ENCODE data around the gene KIAA0232. TPM values are rescaled to one million over a fixed set of nuclear protein-coding genes. Genes with fewer than 3 reads are reported as not detected.

Gene KIAA0232
- total RNA-seq, 1 experiment from 2014 or later = 10.9 TPM

DNA sequence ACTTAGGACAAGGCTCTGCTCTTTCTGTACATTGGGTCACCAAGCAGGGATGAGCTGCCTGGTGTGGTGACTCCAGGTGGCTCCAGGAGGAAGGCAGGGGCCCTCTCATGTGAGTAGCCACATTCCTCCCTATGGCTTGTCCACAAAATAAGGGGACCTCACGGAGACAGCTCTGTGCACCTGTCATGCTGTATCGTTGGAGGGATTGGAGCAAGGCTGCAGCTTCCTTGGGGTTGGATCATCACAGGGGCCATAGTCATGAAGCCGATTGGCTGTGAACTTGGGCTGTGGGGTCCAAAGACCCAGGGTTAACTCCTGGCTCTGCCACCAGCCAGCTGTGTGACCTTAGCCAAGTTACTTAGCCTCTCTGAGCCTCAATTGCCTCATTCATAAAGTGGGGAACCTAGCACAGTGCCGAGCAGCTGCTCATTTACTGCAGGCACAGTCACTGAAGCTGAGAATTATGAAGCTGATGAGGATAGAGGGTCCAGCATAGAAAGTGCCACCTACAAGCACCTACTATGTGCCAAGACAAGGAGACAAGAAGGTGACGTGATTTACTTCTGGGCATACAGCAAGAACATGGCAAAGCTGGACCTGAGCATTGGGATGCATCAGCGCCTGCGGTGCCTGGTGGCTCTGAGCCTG, 11.8 kb upstream of the KIAA0232 start:
- no peaks in the 10 kb centered on the region for H3K9me2 ChIP-seq (replicated peaks; ENCODE audit: insufficient read depth, low read length)
- H3K27ac ChIP-seq (ENCODE audit: low read length) = no peak overlapping the region
- H3K9me3 ChIP-seq (ENCODE audit: low read length) = no peaks in the 10 kb centered on the region
- no peaks in the 10 kb centered on the region for H4K20me1 ChIP-seq (ENCODE audit: insufficient read depth, low read depth, low read length)
- no peak overlapping the region for H2AFZ ChIP-seq (ENCODE audit: low read length)
- DNase-seq = no peak
- no peaks in the 10 kb centered on the region for H3K79me2 ChIP-seq (ENCODE audit: low read length)
- no peaks in the 10 kb centered on the region for H3K27me3 ChIP-seq (ENCODE audit: low read length)
- H3K4me1 ChIP-seq (ENCODE audit: low read length) = no peaks in the 10 kb centered on the region
- no peak overlapping the region for H3K4me3 ChIP-seq (ENCODE audit: low read length)
- H3K4me2 ChIP-seq (ENCODE audit: low read depth, low read length, poor library complexity, severe bottlenecking) = no peak overlapping the region
- no peak overlapping the region for H3K9ac ChIP-seq (ENCODE audit: low read length)
- H3K36me3 ChIP-seq (ENCODE audit: insufficient read depth, low read length) = no peaks in the 10 kb centered on the region

DNA sequence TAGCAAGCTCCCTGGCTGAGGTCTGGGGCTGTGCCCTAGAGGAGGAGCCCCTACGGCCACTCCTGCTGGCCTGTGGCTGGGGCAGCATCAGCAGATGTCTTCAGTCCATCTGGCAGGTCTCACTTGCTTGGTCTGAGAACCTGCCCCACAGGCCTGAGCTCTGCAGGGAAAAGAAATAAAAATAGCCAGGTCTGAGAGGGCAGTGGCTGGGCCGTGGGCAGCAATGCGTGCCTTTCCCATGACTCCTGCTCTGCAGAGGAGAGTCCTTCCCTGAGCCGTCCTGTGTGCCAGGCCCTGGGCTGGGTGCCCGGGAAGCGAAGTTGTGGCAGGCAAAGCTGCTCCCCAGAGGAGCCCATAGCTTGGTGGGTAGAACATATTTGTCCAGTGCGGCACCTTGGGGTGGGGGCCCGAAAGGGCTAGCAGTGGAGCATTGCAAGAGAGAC, 11.3 kb upstream of the KIAA0232 start:
- no peaks in the 10 kb centered on the region for H3K36me3 ChIP-seq (ENCODE audit: insufficient read depth, low read length)
- H3K27ac ChIP-seq (ENCODE audit: low read length) = no peak overlapping the region
- H3K9me3 ChIP-seq (ENCODE audit: low read length) = no peaks in the 10 kb centered on the region
- no peak for DNase-seq
- no peak overlapping the region for H3K4me2 ChIP-seq (ENCODE audit: low read depth, low read length, poor library complexity, severe bottlenecking)
- H3K9ac ChIP-seq (ENCODE audit: low read length) = no peak overlapping the region
- no peaks in the 10 kb centered on the region for H3K27me3 ChIP-seq (ENCODE audit: low read length)
- no peaks in the 10 kb centered on the region for H3K9me2 ChIP-seq (replicated peaks; ENCODE audit: insufficient read depth, low read length)
- no peaks in the 10 kb centered on the region for H4K20me1 ChIP-seq (ENCODE audit: insufficient read depth, low read depth, low read length)
- no peaks in the 10 kb centered on the region for H3K4me1 ChIP-seq (ENCODE audit: low read length)
- no peak overlapping the region for H2AFZ ChIP-seq (ENCODE audit: low read length)
- no peak overlapping the region for H3K4me3 ChIP-seq (ENCODE audit: low read length)
- no peaks in the 10 kb centered on the region for H3K79me2 ChIP-seq (ENCODE audit: low read length)

DNA sequence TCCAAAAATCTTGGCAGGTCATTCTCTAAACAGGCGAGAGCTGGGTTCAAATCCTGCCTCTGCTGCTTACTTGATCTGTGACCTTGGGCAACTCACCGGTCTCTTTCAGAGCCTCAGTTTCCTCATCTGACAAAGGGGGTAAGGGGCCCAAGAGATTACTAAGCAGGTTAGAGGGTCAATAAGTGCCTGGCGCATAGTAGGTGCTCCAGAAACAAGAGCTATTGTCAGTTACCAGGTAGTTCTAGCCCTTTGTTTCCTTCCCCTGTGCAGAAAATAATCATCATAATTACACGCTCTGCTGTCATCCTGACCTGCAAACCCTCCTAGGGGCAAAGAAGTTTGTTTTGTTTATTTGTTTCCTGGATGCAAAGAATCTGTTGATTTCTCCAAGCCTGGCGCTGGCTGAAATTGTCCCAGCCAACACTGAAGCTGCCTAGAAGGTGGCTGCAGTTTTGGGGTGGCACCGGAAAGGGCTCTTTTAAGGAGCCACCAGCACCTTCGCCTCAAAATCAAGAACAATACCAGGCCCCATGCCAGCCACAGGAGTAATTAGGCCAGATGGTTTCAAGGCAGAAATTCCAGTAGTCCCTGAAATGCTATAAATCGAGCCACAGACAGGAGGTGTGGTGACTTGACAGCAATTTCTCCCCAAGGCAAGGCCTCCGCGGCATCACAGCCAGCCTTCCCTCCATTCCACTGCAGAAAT, 10.2 kb upstream of the KIAA0232 start:
- Histone ChIP-seq H3K79me2 (ENCODE audit: low read length) (no peaks in the 10 kb centered on the region), H3K27me3 (ENCODE audit: low read length) (no peaks in the 10 kb centered on the region), H3K9me2 (replicated peaks; ENCODE audit: insufficient read depth, low read length) (no peaks in the 10 kb centered on the region), H3K9ac (ENCODE audit: low read length) (no peak overlapping the region), H3K4me2 (ENCODE audit: low read depth, low read length, poor library complexity, severe bottlenecking) (no peak overlapping the region), H3K4me1 (ENCODE audit: low read length) (no peaks in the 10 kb centered on the region), H2AFZ (ENCODE audit: low read length) (no peak overlapping the region), H3K36me3 (ENCODE audit: insufficient read depth, low read length) (no peaks in the 10 kb centered on the region), H3K9me3 (ENCODE audit: low read length) (no peaks in the 10 kb centered on the region), H4K20me1 (ENCODE audit: insufficient read depth, low read depth, low read length) (no peaks in the 10 kb centered on the region), H3K27ac (ENCODE audit: low read length) (no peak overlapping the region), H3K4me3 (ENCODE audit: low read length) (no peak overlapping the region)
- DNase-seq = no peak

DNA sequence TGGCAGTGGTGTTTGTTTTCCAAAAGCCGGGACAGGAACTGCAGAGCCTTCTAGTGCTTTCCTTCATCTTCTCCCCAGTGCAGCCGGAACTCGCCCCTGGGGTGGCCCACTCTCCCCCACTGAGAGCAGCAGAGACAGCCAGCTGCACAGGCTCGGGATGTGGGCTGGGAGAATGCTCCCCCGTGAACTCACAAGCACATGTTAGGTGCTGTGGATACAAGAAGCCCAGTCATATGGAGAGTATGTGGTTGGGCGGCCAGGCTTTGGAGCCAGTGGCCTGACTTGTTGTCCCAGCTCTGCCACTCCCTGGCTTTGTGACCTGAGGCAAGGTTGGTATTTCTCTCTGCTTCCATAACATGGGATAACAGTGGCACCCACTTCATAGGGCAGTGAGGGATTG, 9.4 kb upstream of the KIAA0232 start:
- Histone ChIP-seq H3K4me1 (ENCODE audit: low read length) (no peaks in the 10 kb centered on the region), H3K4me2 (ENCODE audit: low read depth, low read length, poor library complexity, severe bottlenecking) (no peak overlapping the region), H3K4me3 (ENCODE audit: low read length) (no peak overlapping the region), H3K9me2 (replicated peaks; ENCODE audit: insufficient read depth, low read length) (no peaks in the 10 kb centered on the region), H3K79me2 (ENCODE audit: low read length) (no peaks in the 10 kb centered on the region), H3K27ac (ENCODE audit: low read length) (no peak overlapping the region), H2AFZ (ENCODE audit: low read length) (no peak overlapping the region), H3K27me3 (ENCODE audit: low read length) (no peaks in the 10 kb centered on the region), H3K36me3 (ENCODE audit: insufficient read depth, low read length) (no peaks in the 10 kb centered on the region), H3K9ac (ENCODE audit: low read length) (no peak overlapping the region), H3K9me3 (ENCODE audit: low read length) (no peaks in the 10 kb centered on the region), H4K20me1 (ENCODE audit: insufficient read depth, low read depth, low read length) (no peaks in the 10 kb centered on the region)
- DNase-seq = no peak

DNA sequence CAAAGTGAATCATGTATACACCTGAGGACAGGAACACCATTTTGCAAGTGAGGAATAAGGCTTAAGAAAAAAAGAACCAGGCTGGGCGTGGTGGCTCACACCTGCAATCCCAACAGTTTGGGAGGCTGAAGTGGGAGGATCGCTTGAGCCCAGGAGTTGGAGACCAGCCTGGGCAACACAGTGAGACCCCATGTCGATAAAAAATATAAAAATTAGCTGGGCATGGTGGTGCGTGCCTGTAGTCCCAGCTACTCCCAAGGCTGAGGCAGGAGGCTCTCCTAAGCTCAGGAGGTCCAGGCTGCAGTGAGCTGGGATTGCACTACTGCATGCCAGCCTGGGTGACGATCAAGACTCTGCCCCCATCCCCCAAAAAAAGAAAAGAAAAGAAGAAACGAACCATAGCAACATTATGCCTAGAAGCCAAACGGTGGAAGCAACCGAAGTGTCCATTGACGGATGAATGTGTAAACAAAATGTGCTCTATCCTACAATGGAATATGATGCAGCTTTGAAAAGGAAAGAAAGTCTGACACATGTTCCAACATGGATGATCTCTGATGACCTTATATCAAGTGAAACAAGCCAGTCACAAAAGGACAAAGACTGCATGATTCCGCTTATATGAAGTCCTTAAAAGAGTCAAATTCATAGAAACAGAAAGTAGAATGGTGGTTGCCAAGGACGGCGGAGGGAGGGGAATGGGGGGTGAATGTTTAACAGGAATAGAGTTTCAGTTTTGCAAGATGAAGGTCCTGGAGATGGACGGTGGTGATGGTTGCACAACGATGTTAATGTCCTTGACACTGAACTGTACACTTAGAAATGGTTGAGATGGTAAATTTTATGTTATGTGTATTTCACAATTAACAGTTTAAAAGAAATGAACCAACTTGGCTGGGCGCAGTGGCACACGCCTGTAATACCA, 8.6 kb upstream of the KIAA0232 start:
- no peaks in the 10 kb centered on the region for H3K36me3 ChIP-seq (ENCODE audit: insufficient read depth, low read length)
- H3K4me2 ChIP-seq (ENCODE audit: low read depth, low read length, poor library complexity, severe bottlenecking) = no peak overlapping the region
- no peak overlapping the region for H3K27ac ChIP-seq (ENCODE audit: low read length)
- H2AFZ ChIP-seq (ENCODE audit: low read length) = no peak overlapping the region
- no peaks in the 10 kb centered on the region for H3K4me1 ChIP-seq (ENCODE audit: low read length)
- no peaks in the 10 kb centered on the region for H3K27me3 ChIP-seq (ENCODE audit: low read length)
- no peak overlapping the region for H3K9ac ChIP-seq (ENCODE audit: low read length)
- H3K79me2 ChIP-seq (ENCODE audit: low read length) = no peaks in the 10 kb centered on the region
- no peak overlapping the region for H3K4me3 ChIP-seq (ENCODE audit: low read length)
- DNase-seq = no peak
- H3K9me3 ChIP-seq (ENCODE audit: low read length) = no peaks in the 10 kb centered on the region
- H4K20me1 ChIP-seq (ENCODE audit: insufficient read depth, low read depth, low read length) = no peaks in the 10 kb centered on the region
- no peaks in the 10 kb centered on the region for H3K9me2 ChIP-seq (replicated peaks; ENCODE audit: insufficient read depth, low read length)

DNA sequence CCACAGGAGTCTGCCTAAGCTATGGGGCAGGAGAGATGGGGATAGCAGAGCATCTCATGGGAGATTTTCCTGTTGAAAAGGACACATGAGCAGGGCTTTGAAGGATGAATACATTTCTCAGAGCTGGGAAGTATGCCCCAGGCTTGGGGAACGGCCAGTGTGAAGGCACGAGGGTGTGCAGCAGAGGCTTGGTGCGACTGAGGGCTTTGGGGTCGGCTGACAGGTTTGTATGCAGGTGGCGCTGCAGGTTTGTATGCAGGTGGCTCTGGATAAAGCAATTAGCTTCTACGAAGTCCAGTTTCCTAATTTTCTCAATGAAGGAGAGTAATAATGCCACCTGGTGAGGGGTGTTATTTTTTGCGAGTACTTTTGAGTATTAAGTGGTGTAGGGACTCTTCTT, 6.8 kb upstream of the KIAA0232 start:
- H3K4me1 ChIP-seq (ENCODE audit: low read length) = peaks cover 12% of the 10 kb centered on the region
- H3K9me3 ChIP-seq (ENCODE audit: low read length) = no peaks in the 10 kb centered on the region
- H3K27ac ChIP-seq (ENCODE audit: low read length) = no peak overlapping the region
- no peaks in the 10 kb centered on the region for H3K27me3 ChIP-seq (ENCODE audit: low read length)
- DNase-seq = no peak
- H3K36me3 ChIP-seq (ENCODE audit: insufficient read depth, low read length) = no peaks in the 10 kb centered on the region
- no peak overlapping the region for H2AFZ ChIP-seq (ENCODE audit: low read length)
- no peaks in the 10 kb centered on the region for H3K79me2 ChIP-seq (ENCODE audit: low read length)
- H3K9ac ChIP-seq (ENCODE audit: low read length) = no peak overlapping the region
- no peak overlapping the region for H3K4me2 ChIP-seq (ENCODE audit: low read depth, low read length, poor library complexity, severe bottlenecking)
- H4K20me1 ChIP-seq (ENCODE audit: insufficient read depth, low read depth, low read length) = no peaks in the 10 kb centered on the region
- H3K4me3 ChIP-seq (ENCODE audit: low read length) = no peak overlapping the region
- H3K9me2 ChIP-seq (replicated peaks; ENCODE audit: insufficient read depth, low read length) = no peaks in the 10 kb centered on the region

DNA sequence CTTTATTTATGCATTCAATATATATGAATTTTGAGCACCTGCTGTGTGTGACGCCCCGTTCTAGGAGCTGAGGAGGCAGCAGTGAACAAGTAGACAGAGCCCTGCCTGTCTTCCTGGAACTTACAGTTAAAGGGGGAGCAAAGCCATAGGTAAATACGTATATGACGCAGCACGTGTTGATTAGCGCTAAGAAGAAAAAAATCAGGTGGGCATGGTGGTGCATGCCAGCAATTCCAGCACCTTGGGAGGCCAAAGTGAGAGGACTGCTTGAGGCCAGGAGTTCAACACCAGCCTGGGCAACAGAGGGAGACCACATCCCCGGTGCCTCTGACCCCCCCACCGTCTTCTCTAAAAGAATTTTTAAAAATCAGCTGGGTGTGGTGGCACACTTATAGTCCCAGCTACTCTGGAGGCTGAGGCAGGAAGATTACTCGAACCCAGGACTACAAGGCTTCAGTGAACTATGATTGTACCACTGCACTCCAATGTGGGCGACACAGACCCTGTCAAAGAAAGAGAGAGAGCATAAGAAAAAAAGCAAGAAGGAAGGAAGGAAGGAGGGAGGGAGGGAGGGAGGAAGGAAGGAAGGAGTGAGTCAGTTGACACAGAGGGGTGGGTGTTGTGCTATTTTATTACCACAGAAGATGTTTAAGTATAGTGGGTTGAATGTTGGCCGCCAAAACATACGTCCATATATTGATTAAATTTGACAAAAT, 5.4 kb upstream of the KIAA0232 start:
- Histone ChIP-seq H3K79me2 (ENCODE audit: low read length) (no peaks in the 10 kb centered on the region), H3K4me3 (ENCODE audit: low read length) (no peak overlapping the region), H3K36me3 (ENCODE audit: insufficient read depth, low read length) (no peaks in the 10 kb centered on the region), H2AFZ (ENCODE audit: low read length) (no peak overlapping the region), H4K20me1 (ENCODE audit: insufficient read depth, low read depth, low read length) (no peaks in the 10 kb centered on the region), H3K27ac (ENCODE audit: low read length) (no peak overlapping the region), H3K9me2 (replicated peaks; ENCODE audit: insufficient read depth, low read length) (no peaks in the 10 kb centered on the region), H3K9me3 (ENCODE audit: low read length) (no peaks in the 10 kb centered on the region), H3K27me3 (ENCODE audit: low read length) (no peaks in the 10 kb centered on the region), H3K4me1 (ENCODE audit: low read length) (peaks cover 17% of the 10 kb centered on the region), H3K9ac (ENCODE audit: low read length) (no peak overlapping the region), H3K4me2 (ENCODE audit: low read depth, low read length, poor library complexity, severe bottlenecking) (no peak overlapping the region)
- no peak for DNase-seq

All from Karpas-422 (cell line).